ENCODE measurements around the gene PEX26. TPM values are rescaled to one million over a fixed set of nuclear protein-coding genes. Genes with fewer than 3 reads are reported as not detected.

The PEX26 gene
- total RNA-seq, 4 donors from 2014 or later = 28.2 to 36.1 (median 31.2) TPM

- Histone ChIP-seq H3K27ac (no peak overlapping the region), H3K9me3 (no peaks in the 10 kb centered on the region), H3K4me1 (no peaks in the 10 kb centered on the region), H3K27me3 (no peaks in the 10 kb centered on the region), H3K4me3 (no peak overlapping the region), H3K36me3 (no peaks in the 10 kb centered on the region)
- intact Hi-C loops (cut with DNase I; ENCODE audit: low total_unique reads) = no loop called here
- no peak for TF ChIP-seq CTCF (IDR thresholded peaks at IDR 0.05)
- TF ChIP-seq POLR2A (IDR thresholded peaks at IDR 0.05) = no peak
- no peak for DNase-seq
These were observed 7.4 kb downstream of the PEX26 start for GRCh38 chr22:18085188-18085587.

- DNase-seq = no peak
- H3K27ac ChIP-seq = no peak overlapping the region
- no peaks in the 10 kb centered on the region for H3K36me3 ChIP-seq
These were observed 9.6 kb downstream of the PEX26 start for GRCh38 chr22:18087350-18087855.

GRCh38 chr22:18088825-18089568 is 11.2 kb downstream of the PEX26 start:
- intact Hi-C loops (cut with DNase I; ENCODE audit: low total_unique reads) = no loop called here
- no peak for DNase-seq
- Histone ChIP-seq H3K27me3 (no peaks in the 10 kb centered on the region), H3K36me3 (no peaks in the 10 kb centered on the region), H3K9me3 (no peaks in the 10 kb centered on the region), H3K27ac (no peak overlapping the region), H3K4me3 (no peak overlapping the region), H3K4me1 (peaks cover 0 to 8% of the 10 kb centered on the region in 2 donors)
- TF ChIP-seq POLR2A (IDR thresholded peaks at IDR 0.05) (no peak), CTCF (IDR thresholded peaks at IDR 0.05) (no peak)

More at GRCh38 chr22:18087350-18087855, 9.6 kb downstream of the PEX26 start:
- no peaks in the 10 kb centered on the region for H3K27me3 ChIP-seq
- peaks cover 0 to 8% of the 10 kb centered on the region in 2 donors for H3K4me1 ChIP-seq
- intact Hi-C loops (cut with DNase I; ENCODE audit: low total_unique reads) = no loop called here
- H3K9me3 ChIP-seq = no peaks in the 10 kb centered on the region
- H3K4me3 ChIP-seq = no peak overlapping the region
- TF ChIP-seq POLR2A (IDR thresholded peaks at IDR 0.05) (no peak), CTCF (IDR thresholded peaks at IDR 0.05) (no peak)

- Histone ChIP-seq H3K36me3 (no peaks in the 10 kb centered on the region), H3K4me3 (no peak overlapping the region), H3K9me3 (no peaks in the 10 kb centered on the region), H3K4me1 (peaks cover 0 to 8% of the 10 kb centered on the region in 2 donors), H3K27me3 (no peaks in the 10 kb centered on the region), H3K27ac (no peak overlapping the region)
- no peak for DNase-seq
- TF ChIP-seq CTCF (IDR thresholded peaks at IDR 0.05) = no peak
- TF ChIP-seq POLR2A (IDR thresholded peaks at IDR 0.05) = no peak
- intact Hi-C loops (cut with DNase I; ENCODE audit: low total_unique reads) = no loop called here
These were observed 12.5 kb downstream of the PEX26 start for GRCh38 chr22:18090286-18090685.

- peak in 1 of 2 donors; percentile 27 for DNase-seq
- Histone ChIP-seq H3K4me3 (peak overlapping the region; percentile 29 to 34), H3K9me3 (no peaks in the 10 kb centered on the region), H3K27ac (peak overlapping the region; percentile 91 to 95), H3K27me3 (no peaks in the 10 kb centered on the region), H3K36me3 (no peaks in the 10 kb centered on the region), H3K4me1 (peaks cover 0 to 8% of the 10 kb centered on the region in 2 donors)
- intact Hi-C loops (cut with DNase I; ENCODE audit: low total_unique reads) = no loop called here
- TF ChIP-seq POLR2A (IDR thresholded peaks at IDR 0.05) = no peak
- no peak for TF ChIP-seq CTCF (IDR thresholded peaks at IDR 0.05)
These were observed 13.7 kb downstream of the PEX26 start for GRCh38 chr22:18091478-18091877.
